Mononuclear cell (primary cell): Measurements from ENCODE around the gene PTGES3. TPM values are rescaled to one million over a fixed set of nuclear protein-coding genes. Genes with fewer than 3 reads are reported as not detected.

Experiments used
- H3K27me3 ChIP-seq: 2 replicates; pipeline ENCODE4 v1.6.0; 2011; ENCODE audit warnings: low read length, control low read depth; ENCODE audit not compliant: insufficient read depth
- H3K4me1 ChIP-seq: 2 replicates; pipeline ENCODE4 v1.5.1; 2011; ENCODE audit warnings: mild to moderate bottlenecking, low read length, control low read depth; ENCODE audit not compliant: insufficient read depth
- H3K4me3 ChIP-seq: 2 replicates; pipeline ENCODE4 v1.5.1; 2011; ENCODE audit warnings: mild to moderate bottlenecking, low read length, moderate library complexity
- H3K9me3 ChIP-seq: 2 replicates; pipeline ENCODE4 v1.5.1; 2011; ENCODE audit warnings: low read depth, mild to moderate bottlenecking, control low read depth, low read length
- total RNA-seq: library from RNA; depleted of rRNA; stranded (reverse); fragments of >200 nt; gene quantifications from one replicate; pipeline ENCODE4 v1.2.3, GENCODE V29; 2012

PTGES3 gene
- total RNA-seq, 1 donor, result 78.4 TPM

DNA sequence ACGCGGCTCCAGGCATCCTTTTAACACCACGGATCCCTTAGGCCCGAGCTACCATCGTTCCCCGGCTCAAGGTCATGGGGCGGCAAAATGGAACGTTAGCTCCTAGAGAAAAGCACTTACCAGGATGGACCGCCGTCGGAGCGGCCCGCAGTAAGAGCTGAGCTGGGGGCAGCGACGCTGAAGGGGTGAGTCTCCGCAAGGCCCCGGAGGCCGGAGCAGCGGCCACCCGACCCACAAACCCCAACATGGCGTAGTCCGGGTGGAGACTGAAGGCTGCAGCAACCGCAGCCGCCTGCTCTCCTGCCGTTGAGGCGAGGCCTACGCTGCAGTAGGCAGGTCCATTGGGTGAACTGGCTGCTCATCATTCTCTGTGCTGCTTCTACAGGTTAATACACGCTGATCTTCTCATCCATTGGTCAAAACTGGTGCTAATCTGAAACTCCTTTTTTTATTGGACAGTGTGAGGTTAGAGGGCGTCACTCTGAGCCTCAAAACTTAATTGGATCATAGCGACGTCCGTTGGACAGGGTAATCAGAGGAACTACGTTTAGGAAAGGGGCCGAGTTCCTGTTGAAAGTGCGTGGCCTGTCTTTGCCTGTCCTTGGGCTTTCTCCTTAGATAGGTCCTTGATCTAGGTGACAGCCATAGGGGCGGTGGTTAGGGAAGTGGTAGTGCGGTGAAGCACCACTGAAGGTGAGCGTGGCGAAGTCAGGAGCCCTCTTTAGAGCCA, 42.2 kb downstream of the PTGES3 start, which contains the start of gene ATP5F1B:
ATP5F1B (minus strand) TSS at position 268 of the 730 bp plus-strand sequence; CDS start at position 247, 21 bp downstream.
- H3K4me3 ChIP-seq, result peak within 1 kb of the TSS; percentile 95
- no peaks in the 10 kb centered on the region for H3K27me3 ChIP-seq
- H3K9me3 ChIP-seq, result no peaks in the 10 kb centered on the region
- H3K4me1 ChIP-seq, result peaks cover 36% of the 10 kb centered on the region

DNA sequence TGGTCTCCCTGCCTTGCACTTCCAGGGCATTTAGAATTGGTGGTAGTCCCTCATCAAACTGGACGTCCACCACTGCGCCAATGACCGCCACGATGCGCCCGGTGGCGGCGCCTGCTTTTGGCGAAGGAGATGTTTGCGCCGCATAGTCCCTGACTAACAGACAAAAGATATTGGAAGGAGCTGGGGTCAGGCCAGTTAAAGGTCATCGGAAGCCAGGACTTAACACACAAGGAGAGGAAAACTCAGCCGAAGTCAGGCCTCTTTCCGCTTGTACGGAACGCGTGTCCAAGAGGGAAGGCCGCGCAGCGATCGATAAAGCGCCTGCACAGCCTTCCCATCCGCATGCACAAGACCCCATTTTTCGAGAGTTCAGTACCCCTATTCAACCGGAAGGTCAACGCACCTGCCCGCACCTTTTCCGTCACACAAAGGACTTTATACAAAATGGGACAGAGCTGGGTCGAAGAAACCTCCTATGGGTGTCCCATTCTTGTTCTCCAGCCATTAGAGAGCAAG, 42.8 kb downstream of the PTGES3 start:
- Histone ChIP-seq H3K4me3 (peak overlapping the region; percentile 95), H3K9me3 (no peaks in the 10 kb centered on the region), H3K27me3 (no peaks in the 10 kb centered on the region), H3K4me1 (peaks cover 36% of the 10 kb centered on the region)

DNA sequence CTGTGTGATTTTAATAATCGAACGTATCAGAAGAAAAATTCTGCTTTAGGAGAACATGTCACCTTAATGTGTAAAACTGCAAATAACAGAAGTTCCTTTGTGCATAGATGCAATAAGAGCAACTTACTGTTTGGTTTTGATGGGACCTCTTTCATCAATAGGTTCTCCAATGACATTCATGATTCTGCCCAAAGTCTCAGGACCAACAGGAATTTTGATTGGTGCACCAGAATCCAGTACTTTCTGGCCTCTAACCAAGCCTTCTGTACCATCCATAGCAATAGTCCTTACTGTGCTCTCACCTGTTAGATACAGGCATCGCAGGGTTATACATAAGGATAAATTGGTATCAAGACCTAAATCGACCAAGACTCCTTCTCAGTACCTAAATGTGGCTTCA, 43.4 kb downstream of the PTGES3 start:
- Histone ChIP-seq H3K4me1 (peaks cover 36% of the 10 kb centered on the region), H3K27me3 (no peaks in the 10 kb centered on the region), H3K4me3 (peak overlapping the region; percentile 95), H3K9me3 (no peaks in the 10 kb centered on the region)

GRCh38 chr12:56641219-56641618, 46.9 kb downstream of the PTGES3 start:
- Histone ChIP-seq H3K4me3 (no peak overlapping the region), H3K4me1 (peaks cover 52% of the 10 kb centered on the region)

DNA sequence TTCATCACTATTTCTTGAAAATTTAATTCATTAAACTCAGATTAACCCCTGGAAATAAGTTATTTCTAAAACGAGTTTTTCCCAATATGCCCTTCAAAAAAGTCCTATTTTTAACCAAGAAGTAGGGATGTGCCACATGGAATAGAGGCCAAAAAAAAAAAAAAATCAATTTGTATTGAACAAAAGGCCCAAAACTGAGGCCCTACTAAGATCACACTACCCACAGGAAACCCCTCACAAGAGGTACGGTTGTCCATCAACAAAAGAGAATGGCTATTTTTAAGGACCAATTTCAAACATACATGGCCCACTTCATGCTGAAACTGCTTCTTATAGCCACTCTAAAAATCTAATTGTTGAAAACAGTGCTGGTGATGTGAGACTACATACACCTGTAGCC, 50.5 kb downstream of the PTGES3 start:
- Histone ChIP-seq H3K4me1 (peaks cover 62% of the 10 kb centered on the region), H3K4me3 (no peak overlapping the region), H3K27me3 (no peaks in the 10 kb centered on the region), H3K9me3 (no peaks in the 10 kb centered on the region)

More at GRCh38 chr12:56641219-56641618, 46.9 kb downstream of the PTGES3 start:
- Histone ChIP-seq H3K9me3 (no peaks in the 10 kb centered on the region), H3K27me3 (no peaks in the 10 kb centered on the region)

GRCh38 chr12:56636675-56637540, 51.2 kb downstream of the PTGES3 start:
- Histone ChIP-seq H3K27me3 (no peaks in the 10 kb centered on the region), H3K4me3 (peak overlapping the region; percentile 65), H3K4me1 (peaks cover 63% of the 10 kb centered on the region), H3K9me3 (no peaks in the 10 kb centered on the region)

- H3K4me1 ChIP-seq, result peaks cover 68% of the 10 kb centered on the region
- peak overlapping the region; percentile 65 for H3K4me3 ChIP-seq
- H3K27me3 ChIP-seq, result no peaks in the 10 kb centered on the region
- no peaks in the 10 kb centered on the region for H3K9me3 ChIP-seq
Observed at GRCh38 chr12:56635806-56636674, 52.0 kb downstream of the PTGES3 start.

DNA sequence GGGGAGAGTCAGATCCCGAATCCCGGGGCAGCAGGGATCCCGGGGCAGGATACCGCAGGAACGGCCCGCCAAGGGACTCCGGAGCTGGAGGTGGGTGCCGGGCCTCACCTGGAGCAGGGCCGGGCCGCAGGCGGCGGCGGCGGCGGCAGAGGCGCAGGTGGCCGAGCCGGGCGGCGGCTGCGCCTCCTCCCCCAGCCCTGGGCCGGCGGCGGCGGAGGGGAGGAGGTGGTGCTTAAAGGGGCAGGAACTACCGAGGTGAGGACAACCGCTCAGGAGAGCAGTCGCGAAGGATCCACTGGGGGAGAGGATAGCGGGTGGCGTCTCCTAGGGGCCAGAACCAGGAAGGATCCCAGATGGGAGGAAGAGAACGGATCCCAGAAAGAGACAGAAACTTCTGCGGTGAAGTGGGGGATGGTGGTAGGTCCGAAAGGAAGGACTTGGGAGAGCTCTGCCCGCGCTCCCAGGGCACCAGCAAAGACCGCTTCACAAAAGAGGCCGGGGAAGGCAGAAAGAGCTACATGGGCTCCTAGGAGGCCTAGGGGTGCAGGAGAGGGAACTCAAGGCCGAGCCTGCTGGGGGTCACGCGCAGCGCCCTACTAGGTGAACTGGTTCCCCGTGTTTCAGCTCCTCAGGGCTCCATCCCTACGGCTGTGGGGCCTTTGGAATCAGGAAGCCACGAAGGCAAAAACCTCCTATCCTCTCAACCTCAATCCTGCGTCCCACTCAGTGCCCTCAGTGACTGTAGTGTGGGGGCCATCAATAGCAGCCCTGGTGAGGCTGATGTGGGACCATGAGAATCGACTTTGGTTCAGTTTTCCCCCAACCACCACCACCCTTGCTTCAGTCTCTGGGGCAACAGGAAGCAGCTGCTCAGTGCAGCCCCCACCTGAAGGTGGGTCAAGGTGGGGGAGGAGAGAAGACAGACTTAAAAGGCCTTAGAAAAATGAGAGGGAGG, 53.0 kb downstream of the PTGES3 start:
- no peaks in the 10 kb centered on the region for H3K27me3 ChIP-seq
- H3K9me3 ChIP-seq, result no peaks in the 10 kb centered on the region
- H3K4me1 ChIP-seq, result peaks cover 77% of the 10 kb centered on the region
- peak overlapping the region; percentile 65 for H3K4me3 ChIP-seq

DNA sequence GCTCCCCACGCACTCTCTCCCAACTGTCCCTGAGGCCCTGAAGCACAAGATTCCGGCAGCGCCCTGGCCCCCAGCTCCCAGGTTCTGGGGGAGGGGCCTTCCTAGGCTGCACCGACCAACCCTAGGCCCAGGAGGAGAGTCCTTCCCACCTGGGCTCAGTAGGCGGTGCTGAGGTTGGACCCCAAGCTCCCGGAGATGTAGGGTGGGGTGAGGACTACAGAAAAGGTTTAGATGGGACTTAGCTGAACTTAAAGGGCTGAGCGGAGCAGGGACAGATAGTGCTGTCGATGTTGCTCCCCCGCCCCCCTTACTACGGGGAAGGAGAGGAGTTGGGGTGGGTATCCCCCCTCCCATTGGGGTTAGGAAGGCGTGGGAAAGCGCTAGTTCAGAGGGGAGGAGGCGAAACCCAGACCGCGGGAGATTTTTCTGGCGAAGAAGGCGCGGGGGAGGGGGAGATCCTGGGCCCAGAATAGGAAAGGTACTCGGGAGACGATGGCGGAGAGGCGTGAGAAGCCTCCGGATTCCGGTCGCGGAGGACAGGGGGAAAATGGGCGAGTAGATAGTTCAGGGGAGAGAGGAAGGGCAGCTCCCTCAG, 53.7 kb downstream of the PTGES3 start:
- Histone ChIP-seq H3K4me1 (peaks cover 77% of the 10 kb centered on the region), H3K4me3 (peak overlapping the region; percentile 65), H3K27me3 (no peaks in the 10 kb centered on the region), H3K9me3 (no peaks in the 10 kb centered on the region)

GRCh38 chr12:56633468-56634241, 54.4 kb downstream of the PTGES3 start:
- Histone ChIP-seq H3K4me1 (peaks cover 78% of the 10 kb centered on the region), H3K4me3 (peak overlapping the region; percentile 65), H3K27me3 (no peaks in the 10 kb centered on the region), H3K9me3 (no peaks in the 10 kb centered on the region)

GRCh38 chr12:56632701-56633467, 55.2 kb downstream of the PTGES3 start:
- no peaks in the 10 kb centered on the region for H3K9me3 ChIP-seq
- H3K4me3 ChIP-seq, result no peak overlapping the region
- peaks cover 82% of the 10 kb centered on the region for H3K4me1 ChIP-seq
- no peaks in the 10 kb centered on the region for H3K27me3 ChIP-seq
